Activated naive CD8-positive, alpha-beta T cell treated with anti-CD3 and anti-CD28 coated beads, Interleukin-2, amount 50 U/mL, for 16 hours (primary cell): ENCODE data around the gene SGMS1.
"Not testable (repeated sequence)": the region's sequence is repeated elsewhere in the genome, so short reads cannot be mapped to it uniquely, and the experiment has no call there.

ENCODE experiments used
- DNase-seq: peaks from one replicate; pipeline ENCODE4 v3.0.0-alpha.2; 2020; ENCODE audit warnings: low read depth, low spot score

The SGMS1 gene

DNA sequence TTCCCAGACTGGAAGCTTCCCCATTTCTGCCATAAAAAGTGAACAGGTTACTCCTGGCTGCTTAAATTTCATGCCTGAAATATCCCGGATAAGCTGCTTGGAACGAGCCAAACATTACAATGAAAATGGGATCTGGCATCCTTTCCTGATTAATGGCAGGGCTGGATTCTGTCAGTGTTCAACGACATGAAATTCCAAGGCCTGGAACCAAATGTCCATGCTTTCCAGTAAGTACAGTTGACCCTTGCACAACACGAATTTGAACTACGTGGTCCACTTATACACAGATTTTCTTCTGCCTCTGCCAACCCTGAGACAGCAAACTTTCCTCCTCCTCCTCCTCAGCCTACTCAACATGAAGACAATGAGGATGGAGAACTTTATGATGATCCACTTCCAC lies 65.4 kb downstream of the SGMS1 start:
- DNase-seq, result no peak

GRCh38 chr10:50557130-50557682 lies 66.5 kb downstream of the SGMS1 start:
- no peak for DNase-seq

GRCh38 chr10:50556237-50557120 lies 67.3 kb downstream of the SGMS1 start:
- no peak for DNase-seq

DNA sequence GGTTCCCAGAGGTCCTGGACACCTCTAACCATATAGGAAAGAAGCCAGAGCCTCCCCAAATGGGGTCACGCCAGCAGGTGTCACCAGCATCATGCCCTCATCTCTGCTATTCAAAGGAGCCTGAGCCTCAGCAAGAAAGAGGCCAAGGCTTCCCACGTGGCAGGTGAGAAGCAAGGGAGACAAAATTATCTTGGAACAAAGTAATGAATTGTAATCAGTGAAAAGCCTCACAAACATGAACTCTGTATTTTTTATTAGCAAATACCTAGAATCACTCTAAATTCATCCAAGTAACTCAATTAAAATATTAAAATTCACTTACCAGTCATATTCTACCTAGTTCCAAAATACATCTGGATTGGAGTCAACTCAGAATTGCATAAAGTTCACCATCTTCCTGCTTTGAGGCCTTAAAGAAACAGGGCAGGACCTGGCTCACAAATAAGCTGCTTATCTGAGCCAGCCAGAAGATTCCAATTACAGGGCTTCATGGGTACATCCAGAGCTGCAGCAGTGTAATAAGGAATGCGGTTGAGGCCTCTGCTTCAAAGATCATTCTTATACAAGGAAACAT lies 68.7 kb downstream of the SGMS1 start:
- no peak for DNase-seq

DNA sequence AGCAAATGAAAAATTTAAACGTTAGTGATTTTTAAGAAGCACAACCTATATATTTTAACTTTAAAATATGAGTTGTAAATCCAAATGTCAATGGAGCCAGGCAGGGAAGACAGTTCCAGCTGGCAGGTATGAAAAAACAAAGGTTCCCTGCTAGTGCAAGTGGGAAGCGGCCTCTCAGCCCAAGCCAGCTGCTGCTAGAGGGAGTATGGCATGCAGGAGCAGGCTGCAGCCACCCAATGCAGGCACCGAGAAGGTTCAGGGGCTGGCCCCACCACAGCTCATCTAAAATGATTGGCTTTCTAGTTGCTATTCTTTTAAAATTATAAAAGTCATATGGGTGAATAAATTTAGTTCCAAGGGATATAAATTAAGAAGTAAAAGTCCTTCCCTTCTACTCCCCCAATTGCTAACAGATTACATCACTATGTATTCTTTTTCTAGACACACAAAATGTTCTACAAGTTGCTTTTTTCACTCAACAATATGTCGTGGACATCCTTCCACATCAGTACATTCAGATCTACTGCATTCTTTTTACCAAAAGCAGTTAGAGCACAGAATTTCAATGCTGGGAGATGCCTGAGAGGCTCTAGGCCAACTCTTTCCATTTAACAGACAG lies 69.3 kb downstream of the SGMS1 start:
- no peak for DNase-seq

DNA sequence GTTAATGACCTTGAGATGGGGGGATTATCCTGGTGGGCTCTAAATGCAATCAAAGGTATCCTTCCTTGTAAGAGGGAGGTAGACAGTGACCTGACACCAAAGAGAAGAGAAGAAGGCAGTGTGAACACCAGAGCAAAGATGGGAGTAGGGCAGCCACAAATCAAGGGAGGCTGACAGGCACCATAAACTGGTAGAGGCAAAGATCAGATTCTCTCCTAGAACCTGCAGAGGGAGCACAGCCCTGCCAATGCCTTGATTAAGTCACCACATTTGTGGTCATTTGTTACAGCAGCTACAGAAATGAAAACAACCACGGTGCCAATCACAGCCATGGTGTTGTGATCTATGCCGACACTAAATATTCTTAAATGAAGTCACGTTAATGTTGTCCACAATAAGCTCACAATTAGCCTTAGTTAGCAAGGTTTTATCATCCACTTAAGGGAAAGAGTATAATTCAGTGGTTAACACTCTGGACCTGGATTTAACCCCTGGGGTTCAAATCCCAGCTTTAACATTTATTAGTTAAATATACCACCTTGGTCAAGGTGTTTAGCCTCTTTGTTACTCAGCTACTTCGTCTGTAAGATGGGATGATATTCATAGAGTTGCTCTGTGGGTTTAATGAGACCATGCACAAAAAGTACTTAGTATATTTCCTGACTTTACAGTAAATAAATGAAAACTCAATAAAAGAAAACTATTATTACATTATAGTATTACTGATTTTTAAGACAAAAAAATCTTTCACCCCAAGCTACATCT lies 70.8 kb downstream of the SGMS1 start:
- no peak for DNase-seq

- no peak for DNase-seq
Observed at GRCh38 chr10:50552308-50552707, 71.4 kb downstream of the SGMS1 start.

DNA sequence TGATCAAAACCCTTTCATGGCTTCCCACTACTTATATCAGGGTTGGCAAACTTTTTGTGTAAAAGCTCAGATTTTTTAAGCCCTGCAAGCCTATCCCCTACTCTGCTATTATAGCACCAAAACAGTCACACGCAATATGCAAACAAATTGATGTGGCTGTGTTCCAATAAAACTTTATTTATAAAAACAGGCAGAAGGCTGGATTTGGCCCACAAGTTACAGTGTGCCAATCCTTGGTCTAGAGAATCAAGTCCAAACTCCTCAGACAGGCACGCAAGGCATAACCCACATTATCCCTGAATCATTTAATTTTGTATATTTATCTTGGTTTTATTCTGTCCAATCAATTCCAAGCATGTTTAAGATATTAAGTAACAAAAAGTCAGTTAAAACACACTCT lies 71.9 kb downstream of the SGMS1 start:
- no peak for DNase-seq

- DNase-seq, result no peak
Observed at GRCh38 chr10:50550291-50550839, 73.4 kb downstream of the SGMS1 start.

GRCh38 chr10:50549186-50549585 lies 74.6 kb downstream of the SGMS1 start:
- DNase-seq, result not testable (repeated sequence)

DNA sequence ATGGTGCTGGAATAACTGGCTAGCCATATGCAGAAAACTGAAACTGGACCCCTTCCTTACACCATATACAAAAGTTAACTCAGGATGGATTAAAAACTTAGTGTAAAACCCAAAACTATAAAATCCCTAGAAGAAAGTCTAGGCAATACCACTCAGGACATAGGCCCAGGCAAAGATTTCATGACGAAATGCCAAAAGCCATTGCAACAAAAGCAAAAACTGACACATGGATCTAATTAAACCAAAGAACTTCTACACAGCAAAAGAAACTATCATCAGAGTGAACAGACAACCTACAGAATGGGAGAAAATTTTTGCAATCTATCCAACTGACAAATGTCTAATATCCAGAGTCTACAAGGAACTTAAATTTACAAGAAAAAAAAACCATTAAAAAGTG lies 75.3 kb downstream of the SGMS1 start:
- DNase-seq, result not testable (repeated sequence)

DNA sequence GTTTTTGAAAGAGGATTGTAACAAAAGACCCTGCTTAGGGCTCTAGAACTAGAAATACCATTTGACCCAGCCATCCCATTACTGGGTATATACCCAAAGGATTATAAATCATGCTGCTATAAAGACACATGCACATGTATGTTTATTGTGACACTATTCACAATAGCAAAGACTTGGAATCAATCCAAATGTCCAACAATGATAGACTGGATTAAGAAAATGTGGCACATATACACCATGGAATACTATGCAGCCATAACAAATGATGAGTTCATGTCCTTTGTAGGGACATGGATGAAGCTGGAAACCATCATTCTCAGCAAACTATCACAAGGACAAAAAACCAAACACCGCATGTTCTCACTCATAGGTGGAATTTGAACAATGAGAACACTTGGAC lies 77.5 kb downstream of the SGMS1 start:
- DNase-seq, result not testable (repeated sequence)

- DNase-seq, result no peak
Observed at GRCh38 chr10:50545846-50546245, 77.9 kb downstream of the SGMS1 start.

GRCh38 chr10:50544857-50545429 lies 78.8 kb downstream of the SGMS1 start:
- no peak for DNase-seq

- no peak for DNase-seq
Observed at GRCh38 chr10:50544095-50544856, 79.5 kb downstream of the SGMS1 start.

DNA sequence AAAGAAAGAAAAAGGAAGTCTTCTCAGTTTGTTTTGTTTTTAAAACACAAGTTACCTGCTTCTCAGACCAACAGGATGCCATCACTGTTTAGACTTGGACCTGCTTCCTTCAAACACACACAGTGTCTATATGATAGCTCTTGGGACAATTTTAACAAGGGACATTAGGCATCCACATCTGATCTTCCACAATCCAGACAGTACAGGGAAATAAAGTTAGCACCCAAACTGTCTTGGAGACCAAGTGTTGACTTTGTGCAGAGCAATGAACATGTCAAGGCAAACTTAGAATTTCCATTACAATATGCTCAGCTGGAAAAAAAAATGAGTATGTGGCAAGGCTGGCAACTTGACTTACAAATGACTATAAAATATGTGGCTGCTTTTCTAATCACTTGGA lies 80.9 kb downstream of the SGMS1 start:
- no peak for DNase-seq

DNA sequence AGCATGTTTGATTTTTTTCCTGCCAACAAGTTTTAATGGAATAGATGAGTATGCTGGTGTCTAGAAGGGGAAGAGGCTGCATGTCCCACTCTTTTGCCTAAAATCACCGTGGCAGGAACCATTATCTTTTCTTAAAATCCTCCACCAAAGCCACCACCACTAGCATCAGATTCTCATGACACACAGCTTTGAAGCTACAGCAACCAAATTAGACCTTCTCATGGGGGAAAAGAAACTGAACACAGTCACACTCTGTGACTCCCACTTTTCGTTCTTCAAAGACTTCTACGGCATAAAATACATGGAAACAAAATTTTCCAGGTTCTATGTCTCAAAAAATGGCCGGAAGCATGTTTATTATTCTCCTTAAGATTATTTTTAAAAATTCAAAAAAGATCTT lies 81.8 kb downstream of the SGMS1 start:
- DNase-seq, result no peak

DNA sequence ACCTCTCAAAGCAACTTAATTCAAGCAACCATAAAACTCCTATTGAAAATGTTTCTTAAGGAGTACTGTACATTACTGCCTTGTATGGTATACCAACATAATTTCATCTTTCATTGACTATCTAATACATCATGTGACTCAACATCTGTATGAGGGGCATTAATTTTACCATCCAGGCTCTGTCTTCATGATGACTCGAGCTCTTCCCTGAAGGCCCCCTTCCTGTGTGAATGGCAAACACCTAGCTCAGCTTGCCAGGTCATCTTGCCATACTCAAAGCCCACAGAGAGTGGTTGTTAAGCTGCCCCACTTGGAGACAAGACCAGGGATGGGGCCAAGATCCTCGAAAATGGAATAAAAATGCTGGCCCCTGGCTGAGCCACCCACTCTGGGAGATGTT lies 82.4 kb downstream of the SGMS1 start:
- DNase-seq, result no peak

DNA sequence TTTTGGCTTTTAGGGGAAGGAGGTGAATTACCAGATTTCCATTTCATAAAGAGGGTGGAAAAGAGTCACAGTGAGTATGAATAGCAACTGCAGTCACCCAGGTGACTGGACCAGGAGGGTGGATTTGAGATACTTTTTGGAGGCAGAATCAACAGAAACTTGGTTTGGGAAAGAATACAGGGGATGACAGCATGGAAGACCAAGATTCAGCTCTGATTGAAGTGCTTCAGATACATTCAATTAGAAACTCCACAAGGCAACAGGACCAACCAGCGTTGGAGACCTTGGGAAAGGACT lies 83.0 kb downstream of the SGMS1 start:
- no peak for DNase-seq

GRCh38 chr10:50540069-50540825 lies 83.5 kb downstream of the SGMS1 start:
- peak; percentile 24 for DNase-seq
